IPS-NIHi7 (cell line): ENCODE measurements around the gene RDH13.
"Not testable (repeated sequence)": the region's sequence is repeated elsewhere in the genome, so short reads cannot be mapped to it uniquely, and the experiment has no call there.

Source experiments
- DNase-seq: peaks from one replicate; pipeline ENCODE4 v3.0.0; 2012; ENCODE audit warnings: mixed read lengths; ENCODE audit errors: extremely low spot score

The RDH13 gene, protein sequence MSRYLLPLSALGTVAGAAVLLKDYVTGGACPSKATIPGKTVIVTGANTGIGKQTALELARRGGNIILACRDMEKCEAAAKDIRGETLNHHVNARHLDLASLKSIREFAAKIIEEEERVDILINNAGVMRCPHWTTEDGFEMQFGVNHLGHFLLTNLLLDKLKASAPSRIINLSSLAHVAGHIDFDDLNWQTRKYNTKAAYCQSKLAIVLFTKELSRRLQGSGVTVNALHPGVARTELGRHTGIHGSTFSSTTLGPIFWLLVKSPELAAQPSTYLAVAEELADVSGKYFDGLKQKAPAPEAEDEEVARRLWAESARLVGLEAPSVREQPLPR

DNA sequence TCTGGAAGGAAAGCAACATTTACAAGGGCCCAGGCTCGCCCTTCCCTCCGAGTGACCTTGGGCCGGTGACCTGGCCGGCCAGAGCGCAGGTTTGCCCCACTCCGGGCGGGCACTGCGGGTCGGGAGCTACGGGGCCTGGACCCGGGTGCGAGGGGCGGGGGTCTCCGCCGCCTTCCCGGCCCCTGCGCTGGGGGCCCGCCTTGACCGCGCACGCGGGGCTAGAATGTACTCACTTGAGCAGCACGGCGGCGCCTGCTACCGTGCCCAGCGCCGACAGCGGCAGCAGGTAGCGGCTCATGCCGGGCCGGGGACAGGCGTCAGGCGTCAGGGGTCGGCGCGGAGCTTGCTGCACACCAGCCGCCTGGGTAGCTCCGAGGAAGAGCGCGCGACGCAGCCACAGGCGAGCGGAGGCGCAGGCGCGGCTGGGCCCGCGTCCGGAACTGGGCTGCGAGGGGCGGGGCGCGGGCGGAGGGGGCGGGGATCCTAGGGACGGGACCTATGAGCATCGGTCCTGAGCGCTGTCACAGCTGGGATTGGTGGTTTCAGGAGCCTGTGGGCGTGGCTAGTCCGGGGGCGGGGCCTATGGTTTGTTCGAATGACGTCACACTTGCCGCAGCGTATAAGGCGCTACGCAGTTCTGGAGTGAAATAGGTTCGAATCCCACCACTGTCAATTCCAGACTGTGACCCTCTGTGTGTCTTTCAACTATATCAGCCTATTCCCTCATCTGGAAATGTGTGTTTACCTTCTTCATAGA is at the start of gene RDH13:
Gene RDH13, minus strand, starts transcription at position 414 of the 757 bp plus-strand sequence. Its CDS starts 116 bp downstream, at position 298.
- peak; percentile 97 for DNase-seq

DNA sequence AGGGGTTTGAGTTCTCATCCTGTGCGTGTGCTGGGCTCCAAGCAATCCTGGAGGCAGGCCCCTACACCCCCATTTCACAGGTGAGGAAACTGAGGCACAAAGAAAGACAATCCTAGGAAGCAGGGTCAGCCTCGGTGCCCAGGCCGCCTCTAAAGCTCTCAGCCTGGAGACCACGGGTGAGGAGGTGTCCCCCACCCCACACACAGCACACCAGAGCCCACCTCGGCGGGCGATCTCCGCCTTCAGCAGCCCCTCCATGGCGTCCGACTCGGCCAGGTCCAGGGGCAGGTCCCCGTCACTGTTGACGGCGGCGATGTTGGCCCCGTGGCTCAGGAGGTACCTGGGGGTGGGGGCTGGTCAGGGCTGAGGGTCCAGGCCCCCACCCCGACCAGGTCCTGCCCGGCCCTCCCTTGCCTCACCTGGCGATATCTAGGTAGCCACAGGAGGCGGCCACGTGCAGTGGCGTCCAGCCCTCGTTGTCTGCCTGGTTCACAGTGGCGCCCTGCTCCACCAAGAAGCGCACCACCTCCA is 49.4 kb upstream of the RDH13 start:
- DNase-seq = no peak

DNA sequence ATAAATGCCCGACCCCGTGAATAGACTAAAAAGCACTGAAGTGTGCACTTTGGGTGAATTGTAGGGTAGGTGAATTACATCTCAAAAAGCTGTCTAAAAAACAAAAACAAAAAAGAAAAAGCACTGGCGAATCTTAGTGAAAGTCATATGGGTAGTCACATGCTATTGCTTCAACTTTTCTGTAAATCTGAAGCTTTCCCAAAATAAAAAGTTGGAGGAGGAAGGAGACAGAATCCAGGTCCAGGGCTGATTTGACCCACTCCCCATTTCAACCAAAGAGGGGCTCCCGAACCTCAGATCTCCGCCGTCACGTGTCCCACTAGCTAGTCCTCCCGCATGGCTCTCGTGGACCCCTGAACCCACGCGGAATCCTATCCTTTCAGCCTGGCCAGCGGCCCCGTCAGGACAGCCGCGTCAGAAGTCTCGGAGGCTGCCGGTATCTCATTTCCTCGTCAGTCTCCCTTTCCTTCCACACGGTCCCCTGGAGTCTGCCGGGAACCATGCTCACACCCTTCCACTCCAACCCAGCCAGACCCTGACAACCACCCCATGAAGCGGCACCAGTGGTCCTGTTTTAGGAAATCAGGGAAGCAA is 48.4 kb upstream of the RDH13 start:
- DNase-seq = no peak

DNA sequence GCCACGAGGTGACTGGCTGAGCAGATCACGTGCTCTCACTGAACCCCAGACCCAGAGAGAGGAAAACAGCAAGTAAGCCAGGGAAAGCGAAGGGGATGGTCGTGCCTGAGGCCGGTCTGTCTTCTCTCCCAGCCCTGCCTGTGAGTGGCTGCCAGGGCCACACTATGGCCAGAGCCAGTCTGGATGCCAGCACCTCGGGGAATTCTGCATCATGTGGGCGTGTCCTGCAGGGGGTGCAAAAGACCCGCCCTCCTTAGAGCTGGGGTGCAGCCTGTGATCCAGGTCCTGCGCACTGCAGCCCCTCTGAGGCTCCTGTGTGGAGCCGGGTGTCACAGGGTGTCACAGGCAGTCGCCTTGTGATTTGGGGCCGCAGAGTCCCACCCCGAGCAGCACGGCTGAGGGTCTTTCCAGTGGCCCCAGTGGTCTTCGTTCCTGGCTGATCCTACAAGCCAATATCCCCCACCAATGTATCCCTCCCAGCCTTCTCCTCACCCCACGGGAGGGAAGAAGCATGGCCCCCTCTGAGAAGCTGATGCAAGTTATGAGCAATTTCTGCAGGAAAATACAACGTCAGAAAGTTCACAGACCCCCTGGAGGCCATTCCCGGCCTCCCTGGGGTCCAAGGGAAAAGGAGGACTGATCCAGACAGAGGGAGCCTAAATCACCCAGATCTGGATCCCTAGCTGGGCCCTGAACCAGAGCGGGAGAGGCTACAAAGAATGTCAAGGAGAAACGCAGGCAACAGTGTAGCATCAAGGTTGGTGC is 46.8 kb upstream of the RDH13 start:
- DNase-seq = no peak

DNA sequence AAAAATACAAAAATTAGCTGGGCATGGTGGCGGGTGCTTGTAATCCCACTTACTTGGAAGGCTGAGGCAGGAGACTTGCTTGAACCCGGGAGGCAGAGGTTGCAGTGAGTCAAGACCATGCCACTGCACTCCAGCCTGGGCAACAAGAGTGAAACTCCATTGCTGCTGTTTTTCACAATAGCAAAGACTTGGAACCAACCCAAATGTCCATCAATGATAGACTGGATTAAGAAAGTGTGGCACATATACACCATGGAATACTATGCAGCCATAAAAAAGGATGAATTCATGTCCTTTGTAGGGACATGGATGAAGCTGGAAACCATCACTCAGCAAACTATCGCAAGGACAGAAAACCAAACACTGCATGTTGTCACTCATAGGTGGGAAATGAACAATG is 44.3 kb upstream of the RDH13 start:
- not testable (repeated sequence) for DNase-seq

DNA sequence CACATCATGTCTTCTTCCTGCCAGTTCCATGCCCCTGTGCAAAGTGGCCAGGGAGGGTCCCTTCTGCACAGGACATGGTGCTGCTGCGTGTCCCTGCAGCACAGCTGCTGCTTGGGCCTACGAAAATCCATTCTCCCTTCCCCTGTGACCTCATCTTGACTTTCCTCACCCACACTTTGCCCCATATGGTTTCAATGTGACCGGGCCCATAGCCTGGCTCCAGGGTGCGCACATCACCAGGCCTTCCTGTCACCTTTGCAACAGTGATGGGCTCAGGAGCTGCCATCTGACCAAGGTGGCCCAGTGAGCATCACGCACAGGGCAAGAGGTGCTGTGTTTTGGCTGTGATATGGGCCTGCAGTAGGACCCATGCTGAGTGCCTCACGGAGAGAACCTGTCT is 43.6 kb upstream of the RDH13 start:
- DNase-seq = no peak

DNA sequence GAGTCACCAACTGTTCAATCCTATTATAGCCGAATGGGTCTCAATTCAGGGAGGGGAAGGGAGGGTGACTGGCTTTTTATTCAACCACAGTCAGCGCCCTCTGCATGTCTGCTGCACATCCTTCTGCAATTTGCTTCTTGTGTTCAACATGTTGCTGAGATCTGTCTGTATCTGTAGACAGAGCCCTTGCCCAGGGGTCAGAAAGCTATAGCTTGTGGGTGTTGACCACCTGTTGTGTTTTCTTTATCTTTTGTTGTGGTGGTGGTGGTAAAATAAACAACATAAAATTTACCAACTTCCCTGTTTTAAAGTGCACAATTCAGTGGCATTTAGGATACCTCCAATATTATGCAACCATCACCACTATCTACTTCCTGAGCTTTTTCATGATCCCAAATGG is 42.3 kb upstream of the RDH13 start:
- DNase-seq = no peak

DNA sequence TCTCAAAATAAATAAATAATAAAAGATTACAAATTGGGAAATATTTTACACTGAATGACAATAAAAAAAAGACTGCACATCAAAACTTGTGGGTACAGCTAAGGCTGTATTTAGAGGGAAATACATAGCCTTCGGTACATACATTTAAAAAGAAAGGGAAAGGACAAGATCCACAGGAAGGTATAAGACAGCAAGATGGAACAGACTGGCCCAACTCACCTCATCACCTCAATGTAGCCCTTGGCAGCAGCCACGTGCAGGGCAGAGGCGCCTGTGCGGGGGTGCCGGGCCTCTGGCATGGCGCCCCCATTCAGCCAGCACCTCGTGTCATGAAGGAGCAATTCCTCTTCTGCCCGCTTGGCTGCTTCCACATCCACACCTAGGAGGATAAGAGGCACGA is 40.2 kb upstream of the RDH13 start:
- DNase-seq = no peak

DNA sequence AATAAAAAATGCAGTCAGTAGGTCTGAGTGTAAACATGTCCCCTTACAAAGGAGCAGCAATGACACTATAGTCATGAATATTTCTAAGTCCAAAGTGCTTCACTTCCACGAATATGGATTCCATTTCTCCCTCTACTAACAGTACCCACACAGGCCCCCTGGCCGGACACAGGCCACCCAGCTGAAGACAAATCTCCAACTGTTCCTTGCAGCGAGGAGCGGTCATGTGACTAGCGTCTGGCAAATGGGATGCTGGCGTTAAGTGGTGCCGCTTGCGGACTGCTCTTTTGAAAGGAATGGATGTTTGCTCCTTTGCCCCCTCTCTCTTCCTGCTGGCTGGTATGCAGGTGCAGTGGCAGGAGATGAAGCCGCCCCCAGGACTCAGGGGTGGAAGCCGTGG is 38.3 kb upstream of the RDH13 start:
- no peak for DNase-seq

DNA sequence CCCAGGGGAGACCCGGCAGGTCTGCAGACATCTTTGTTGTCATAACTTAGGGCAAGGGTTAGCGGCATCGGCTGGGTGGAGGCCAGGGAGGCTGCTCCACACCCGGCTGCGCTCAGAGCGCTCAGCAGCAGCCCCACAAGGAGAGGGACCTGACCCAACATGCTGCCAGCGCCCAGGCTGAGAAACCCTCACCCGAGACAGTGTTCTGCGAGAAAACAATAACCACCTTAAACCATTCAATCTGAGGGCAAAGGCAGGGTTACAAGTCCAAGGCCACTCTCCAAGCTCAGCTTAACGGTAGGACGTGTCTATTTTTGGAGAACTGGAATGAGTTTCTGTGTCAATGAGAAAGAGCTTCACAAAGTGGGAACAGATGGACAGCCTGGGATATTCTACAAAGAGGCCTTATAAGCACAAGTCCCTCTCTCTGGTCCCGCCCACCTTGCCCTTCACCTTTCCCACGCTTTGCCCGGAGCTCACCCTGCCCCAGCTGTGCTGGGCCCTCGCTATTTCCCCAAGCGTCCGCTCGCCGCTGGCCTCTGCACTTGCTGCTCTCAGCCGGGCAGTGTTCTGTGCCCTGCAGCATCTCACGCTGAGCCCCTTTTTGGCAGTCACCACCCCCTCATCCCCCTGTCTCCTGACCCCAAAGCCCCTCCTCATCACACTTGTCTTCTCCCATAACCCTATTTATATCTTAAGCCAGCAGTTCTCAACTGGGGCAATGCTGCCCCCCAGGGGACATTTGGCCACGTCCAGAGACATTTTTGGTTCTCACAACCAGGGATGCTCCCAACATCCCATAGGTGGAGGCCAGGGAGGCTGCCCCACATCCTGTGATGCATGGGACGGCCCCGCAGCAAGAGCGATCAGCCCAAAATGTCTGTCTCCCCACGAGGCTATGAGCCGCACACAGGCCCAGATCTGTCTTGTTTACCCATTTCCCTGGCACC is 36.9 kb upstream of the RDH13 start:
- DNase-seq = no peak

DNA sequence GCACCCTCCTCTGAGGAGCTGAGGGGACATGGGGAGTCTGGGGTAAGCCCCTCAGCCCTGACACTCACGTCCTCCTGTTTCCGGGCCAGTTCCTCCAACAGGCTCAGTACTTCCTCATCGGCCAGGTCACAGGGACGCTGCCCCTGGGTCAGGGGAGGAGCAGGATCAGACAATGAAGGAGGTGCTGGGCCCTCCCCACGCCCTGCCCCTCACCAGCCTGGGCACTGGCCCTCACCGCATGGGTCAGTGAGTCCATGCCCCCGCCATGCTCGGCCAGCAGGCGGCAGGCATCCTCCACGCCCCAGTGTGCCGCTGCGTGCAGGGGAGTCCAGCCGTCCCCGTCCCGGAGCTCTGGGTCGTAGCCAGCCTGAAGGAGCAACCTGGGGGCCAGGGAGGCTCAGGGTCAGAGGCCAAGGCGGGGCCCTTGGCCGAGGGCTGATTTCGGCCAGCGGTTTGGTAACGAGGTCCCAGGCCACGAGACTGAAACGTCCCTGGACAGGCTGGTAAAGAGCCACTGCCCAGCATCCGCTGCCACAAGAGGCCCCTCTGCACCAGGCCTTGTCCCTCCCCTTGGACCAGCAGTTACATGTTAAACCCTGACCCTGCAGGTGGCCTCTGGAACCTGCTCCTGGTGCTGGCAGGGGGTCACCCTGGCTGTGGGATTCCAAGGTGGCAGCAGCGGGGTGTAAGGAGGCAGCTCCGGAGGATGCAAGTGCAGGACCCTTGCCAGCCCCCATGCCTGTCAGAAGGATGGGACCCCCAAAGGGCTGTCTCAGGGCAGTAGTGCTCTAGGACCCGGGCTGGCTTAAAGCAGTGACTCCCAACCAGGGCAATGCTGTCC is 36.0 kb upstream of the RDH13 start:
- DNase-seq = no peak

DNA sequence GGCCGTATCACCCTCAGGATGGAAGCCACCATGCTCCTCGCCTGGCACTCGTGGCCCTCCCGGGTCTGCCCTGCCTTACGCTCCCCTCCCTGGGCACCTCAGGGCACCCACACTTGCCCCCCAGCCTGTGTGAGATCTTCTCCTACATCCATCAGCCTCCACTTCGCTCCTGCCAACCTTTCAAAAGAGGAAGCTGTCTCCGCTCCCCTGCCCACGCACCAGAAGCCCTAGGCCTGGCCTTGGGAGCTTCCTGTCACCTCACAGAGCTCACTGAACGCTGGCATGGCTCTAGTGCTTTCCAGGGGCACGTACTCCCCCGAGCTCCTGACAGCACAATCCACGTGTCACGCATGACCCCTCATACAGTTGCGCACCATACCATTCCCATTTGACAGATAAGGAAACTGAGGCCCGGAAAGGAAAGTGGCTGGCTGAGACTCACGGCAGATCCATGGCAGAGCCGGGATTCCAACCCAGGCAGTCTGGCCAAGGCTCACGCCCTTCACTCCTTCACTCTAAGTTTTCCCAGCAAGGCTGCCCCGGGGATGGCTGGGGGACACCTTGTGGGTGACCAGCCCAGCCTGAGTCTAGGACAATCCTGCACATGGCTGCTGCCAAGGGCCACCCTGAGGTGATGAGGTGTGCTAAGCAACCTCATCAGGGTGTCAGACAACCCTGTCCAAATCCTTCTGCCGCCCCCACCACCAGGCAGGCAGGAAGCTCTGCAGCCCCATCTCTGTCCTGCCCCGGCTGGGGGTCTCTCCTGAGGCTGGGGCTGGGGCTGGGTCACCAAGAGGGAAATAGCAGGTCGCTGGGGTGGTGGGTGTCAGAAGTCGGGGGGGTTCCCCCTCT is 35.1 kb upstream of the RDH13 start:
- DNase-seq = no peak

DNA sequence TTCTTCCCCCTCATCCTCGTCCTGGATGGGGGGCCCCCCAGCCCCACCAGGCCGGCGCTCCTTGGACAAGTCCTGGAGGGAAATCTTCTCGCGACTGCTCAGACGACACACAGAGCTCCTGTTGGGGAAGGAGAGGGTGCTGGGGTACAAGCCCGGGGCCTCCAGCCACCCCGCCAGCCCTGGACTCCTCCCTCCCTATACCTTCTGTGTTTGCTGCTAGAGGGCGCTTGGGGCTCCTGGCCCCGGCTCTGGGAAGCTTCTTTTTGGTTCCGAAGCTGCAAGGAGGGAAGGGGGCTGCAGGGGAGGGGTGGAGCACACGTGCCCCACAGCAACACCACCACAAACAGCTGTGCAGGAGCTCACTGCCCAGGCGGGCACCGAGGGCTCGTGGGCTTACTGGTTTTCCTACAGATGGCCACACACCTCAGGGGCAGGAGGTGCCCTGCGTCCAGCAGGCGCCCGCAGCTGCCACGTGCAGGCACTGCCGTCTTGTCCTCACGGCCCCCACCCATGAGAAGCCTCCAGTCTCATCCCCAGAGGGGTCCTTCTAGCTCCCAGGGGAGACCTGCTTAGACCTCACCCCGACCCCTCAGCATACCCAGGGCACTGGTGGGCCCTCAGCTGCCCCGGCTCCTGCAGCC is 33.2 kb upstream of the RDH13 start:
- DNase-seq = peak; percentile 46

DNA sequence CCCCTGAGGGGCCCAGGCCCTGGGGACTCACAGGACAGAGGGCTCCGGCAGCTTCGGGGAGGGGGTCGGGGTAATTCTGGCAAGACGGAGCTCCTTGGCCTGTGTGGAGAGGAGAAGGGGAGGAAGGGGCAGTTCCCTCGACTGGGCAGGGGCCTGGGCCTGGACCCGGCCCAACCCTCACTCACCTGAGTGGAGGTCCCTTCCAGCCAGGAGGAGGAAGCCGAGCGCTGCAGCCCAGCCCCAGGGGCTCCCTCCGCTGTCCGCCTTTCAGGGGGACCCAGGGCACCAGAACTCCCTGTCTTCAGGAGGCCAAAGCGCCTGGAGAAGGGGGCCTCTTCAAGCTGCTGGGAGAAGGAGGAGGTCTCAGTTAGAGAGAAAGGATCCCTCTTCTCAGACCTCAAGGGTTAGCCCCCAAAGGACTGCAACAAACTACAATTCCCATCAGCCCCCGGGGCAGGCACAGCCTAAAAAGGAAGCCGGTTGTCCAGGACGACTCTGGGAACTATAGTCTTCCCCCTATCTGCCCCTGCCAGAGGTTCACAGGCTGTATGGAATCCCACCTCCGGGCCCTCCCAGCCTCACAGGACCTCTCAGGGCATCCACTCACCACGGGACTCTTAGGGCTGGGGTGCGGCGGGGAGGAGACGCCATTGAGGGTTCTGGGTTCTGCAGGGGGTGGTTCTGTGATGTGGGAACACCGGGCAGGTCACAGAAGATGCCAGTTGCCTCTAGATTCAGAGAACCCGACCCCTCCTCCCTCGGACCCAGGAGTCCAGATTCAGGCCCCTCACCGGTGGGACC is 32.5 kb upstream of the RDH13 start:
- peak; percentile 59 for DNase-seq

DNA sequence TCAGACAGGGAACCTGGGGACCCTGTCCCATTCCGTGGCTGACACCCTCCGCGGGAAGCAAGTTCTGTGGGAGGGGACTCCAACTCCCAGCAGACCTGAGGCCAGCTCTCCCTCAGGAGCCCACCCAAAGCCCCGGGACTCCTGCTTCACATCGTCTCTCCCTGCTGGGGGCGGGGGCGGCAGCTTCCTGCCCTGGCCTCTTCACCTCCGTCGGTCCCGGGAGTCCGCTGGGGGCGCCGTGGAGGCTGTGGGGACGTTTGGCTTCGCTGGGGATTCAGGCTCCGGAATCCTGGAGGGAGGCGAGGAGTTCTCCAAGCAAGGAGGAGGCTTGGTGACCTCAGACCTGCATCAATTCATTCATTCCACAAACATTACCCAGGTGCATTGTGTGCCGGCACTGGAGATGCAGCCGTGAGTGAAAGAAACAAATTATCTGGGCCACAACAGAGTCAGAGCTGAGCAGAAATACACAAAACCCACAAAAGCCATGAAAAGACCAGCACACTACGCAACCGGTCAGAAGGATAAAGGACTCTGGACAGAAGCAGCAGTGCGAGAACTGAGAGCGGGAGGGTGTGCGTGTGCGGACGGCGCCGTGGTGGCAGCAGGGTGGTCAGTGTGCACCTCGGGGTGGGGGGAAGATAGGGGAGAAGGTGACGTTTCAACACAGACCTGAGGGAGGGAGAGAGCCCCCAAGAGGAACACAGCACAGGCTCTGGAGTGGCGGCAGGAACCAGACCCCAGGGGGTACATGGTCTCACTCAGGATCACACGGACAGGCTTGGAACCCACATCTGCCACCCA is 31.7 kb upstream of the RDH13 start:
- peak; percentile 61 for DNase-seq

DNA sequence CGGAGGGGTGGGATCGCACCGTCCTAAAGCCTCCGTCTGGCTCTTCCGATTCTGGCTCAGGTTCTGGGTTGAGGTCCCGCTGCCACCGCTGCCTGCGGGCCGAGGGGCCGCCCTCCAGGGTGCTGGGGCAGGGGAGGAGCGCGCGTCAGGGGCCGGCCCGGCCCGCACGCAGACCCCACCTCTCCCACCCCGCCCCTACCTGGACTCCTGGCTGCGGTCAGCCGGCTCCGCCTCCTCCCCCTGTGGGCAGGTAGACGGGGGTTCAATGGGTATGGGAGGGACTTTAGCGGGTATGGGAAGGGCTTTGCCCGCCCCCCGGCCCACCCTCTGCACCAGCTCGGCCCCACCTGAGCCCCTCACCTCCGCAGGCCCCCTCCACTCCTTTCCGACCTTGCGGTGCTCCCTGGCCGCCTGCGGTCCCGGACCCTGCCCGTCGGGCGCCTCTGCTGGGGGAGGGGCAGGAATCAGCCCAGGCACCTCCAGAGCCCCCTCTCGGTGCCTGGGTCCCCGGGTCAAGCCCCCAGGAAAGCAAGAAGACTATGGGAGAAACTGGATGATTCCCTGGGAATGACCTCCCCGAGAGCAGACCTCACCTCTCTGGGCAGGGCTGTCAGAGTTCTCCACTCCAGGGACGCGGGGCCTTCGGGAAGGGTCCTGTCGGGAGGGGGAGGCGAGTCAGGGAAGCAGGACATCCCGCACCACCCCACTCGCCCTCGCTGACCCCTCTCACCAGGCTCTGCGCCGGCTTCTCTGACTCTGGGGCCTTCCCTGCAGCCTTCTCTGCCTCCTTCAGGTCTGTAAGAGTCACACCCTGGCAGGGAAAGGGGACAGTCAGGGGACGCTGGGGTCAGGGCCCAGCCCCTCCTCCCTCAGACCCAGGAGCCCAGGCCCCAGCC is 29.7 kb upstream of the RDH13 start:
- DNase-seq = peak; percentile 77
